ENCODE data around the gene GJA3.

Gene GJA3

GRCh38 chr13:20151016-20151415, 9.8 kb downstream of the GJA3 start:
- no peak for DNase-seq (ENCODE audit: low read depth, low spot score)

GRCh38 chr13:20150561-20150960, 10.3 kb downstream of the GJA3 start:
- DNase-seq (ENCODE audit: low read depth, low spot score), result no peak

DNA sequence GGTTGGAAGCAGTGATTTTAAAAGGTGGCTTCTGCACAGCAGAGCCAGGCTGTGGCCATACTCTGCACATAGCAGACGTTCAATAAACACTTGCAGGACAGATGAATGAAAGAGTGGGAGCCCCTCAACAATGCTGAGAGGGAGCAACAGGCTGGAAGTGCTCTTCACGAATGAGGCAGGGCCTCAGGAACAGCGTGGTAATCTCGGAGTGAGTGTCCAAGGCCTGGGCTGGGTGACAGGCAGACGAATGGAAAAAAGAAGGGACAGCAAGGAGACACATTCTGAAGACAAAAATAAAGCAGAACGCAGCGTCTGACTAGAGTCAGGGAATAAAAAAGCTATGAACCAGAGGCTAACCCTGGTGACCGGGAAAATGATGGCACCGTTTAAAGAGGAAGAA, 11.1 kb downstream of the GJA3 start:
- DNase-seq (ENCODE audit: low read depth, low spot score), result no peak

- no peak for DNase-seq (ENCODE audit: low read depth, low spot score)
Measured at GRCh38 chr13:20148501-20149183, 12.2 kb downstream of the GJA3 start.

DNA sequence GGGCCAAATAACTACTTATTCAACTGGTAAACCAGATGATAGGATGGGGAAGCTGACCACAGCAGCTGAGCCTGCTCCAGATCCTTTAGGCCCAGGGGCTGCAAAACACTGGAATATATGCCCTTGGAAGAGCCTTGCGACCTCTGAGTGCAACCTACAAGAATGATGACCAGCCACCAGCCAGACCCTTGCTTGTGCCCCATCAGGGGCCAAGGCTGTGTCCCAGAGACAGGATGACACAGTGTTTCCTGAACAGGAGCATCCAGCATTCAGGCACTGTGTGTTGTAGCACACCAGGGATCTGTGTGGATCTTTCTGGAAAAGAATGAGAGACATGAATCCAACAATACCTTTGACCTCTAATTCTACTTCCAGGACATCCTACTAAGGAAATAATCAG, 14.5 kb downstream of the GJA3 start:
- DNase-seq (ENCODE audit: low read depth, low spot score), result no peak

GRCh38 chr13:20145521-20145920, 15.3 kb downstream of the GJA3 start:
- DNase-seq (ENCODE audit: low read depth, low spot score), result no peak

DNA sequence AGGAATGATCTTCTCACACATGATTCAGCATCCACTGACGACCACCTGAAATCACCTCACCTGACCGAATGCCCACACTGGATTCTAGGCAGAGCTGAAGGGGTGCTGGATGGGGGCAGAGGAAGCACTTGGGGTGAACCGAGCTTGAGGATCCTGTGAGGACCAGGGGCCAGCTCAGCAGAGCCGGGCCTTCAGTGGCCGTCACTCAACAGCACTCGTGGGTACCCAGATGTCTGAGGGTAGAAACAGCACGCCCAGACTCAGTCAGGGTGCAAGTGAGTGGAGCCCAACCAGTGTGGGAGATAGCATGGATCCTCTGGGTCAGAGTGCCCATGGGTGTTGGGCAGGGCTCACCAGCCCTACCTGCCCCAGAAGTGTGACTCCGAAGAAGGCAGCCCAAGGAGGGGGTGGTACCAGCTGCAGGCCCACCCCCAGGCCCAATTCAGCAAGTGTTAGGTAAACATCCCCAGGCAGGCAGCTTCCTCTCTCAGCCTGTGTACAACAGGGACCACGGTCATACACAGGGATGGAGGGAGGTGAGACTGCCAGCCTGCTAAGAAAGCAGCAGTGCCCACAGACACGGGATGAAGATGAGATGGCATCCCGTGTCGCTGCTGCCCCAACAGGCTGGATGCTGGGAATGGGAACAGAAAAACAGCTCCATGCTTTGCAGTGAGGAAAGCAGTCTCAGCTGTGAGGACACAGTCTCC, 16.6 kb downstream of the GJA3 start:
- no peak for DNase-seq (ENCODE audit: low read depth, low spot score)

DNA sequence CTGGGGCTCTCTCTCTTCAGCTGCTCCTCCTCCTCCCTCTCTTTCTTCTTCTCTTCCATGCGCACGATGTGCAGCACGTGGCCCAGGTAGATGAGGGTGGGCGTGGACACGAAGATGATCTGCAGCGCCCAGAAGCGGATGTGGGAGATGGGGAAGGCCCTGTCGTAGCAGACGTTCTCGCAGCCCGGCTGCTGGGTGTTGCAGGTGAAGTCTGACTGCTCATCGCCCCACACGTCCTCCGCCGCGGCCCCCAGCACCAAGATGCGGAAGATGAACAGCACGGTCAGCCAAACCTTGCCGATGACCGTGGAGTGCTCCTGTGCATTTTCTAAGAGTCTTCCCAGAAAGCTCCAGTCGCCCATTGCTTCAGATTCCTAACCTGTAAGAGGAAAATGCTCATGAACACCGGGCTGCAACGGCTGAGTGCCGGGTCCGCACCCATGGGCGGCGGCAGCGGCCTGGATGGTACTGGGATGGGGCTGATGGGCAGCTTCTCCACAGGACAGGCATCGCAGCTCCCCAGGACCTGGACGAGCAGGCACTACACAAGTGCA, 17.8 kb downstream of the GJA3 start:
- DNase-seq (ENCODE audit: low read depth, low spot score), result no peak

DNA sequence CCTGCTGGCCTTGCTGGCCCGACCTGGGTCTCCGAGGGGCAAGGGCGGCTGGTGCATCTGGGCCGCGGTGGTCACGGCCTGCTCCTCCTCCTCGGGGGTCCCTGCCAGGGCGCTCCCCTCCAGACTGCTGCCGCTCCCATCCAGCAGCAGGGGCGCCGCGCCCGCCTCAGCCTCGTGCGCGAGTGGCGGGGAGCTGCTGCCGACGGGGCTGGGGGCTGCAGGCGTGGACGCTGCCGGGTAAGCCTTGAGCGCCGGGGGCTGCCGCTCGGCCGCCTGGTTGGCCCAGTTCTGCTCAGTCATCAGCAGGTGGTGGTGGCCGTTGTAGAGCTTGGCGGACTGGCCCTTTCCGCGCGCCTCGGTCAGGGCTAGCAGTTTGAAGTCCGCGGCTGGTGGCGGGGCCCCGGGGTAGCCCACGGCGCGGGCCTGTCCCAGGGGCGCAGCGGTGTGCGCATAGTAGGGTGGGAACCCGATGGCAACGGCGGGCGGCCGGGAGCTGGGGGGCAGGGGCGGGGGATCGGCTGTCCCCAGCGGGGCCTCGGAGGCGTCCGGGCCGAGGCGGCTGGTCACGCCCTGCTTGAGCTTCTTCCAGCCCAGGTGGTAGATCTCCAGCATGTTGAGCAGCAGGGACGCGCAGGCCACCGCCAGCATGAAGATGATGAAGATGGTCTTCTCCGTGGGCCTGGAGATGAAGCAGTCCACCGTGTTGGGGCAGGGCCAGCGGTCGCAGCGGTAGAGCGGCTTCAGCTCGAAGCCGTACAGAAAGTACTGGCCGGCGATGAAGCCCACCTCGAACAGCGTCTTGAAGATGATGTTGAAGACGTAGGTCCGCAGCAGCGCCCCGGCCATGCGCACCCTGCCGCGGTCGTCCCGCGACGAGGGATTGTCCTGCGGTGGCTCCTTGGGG, 18.6 kb downstream of the GJA3 start:
- no peak for DNase-seq (ENCODE audit: low read depth, low spot score)

GRCh38 chr13:20141238-20142022, 19.4 kb downstream of the GJA3 start:
- DNase-seq (ENCODE audit: low read depth, low spot score), result no peak

- no peak for DNase-seq (ENCODE audit: low read depth, low spot score)
Measured at GRCh38 chr13:20140487-20140886, 20.4 kb downstream of the GJA3 start.

GRCh38 chr13:20137875-20138274, 23.0 kb downstream of the GJA3 start:
- no peak for DNase-seq (ENCODE audit: low read depth, low spot score)

GRCh38 chr13:20136781-20137703, 23.8 kb downstream of the GJA3 start:
- DNase-seq (ENCODE audit: low read depth, low spot score), result no peak

DNA sequence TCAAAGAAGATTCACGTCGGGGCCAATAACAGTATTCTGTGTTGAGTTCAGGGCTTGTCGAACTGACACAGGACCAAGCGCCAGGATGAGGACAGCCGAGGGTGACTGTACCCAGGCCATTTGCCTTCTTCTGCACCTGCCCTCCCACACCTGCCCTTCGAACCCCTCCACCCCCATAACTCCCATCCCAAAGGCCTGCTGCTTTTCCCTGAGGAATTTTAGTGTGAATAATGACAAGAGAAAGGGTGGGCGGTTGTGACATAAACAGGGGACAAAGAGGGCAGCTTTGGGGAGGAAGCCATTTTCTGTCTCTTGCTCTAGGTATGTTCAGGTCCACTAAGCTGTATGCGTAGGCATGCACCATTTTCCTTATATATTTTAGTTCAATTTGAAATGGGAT, 26.1 kb downstream of the GJA3 start:
- DNase-seq (ENCODE audit: low read depth, low spot score), result no peak

- no peak for DNase-seq (ENCODE audit: low read depth, low spot score)
Measured at GRCh38 chr13:20132052-20132634, 28.7 kb downstream of the GJA3 start.

GRCh38 chr13:20131057-20131832, 29.6 kb downstream of the GJA3 start:
- no peak for DNase-seq (ENCODE audit: low read depth, low spot score)

GRCh38 chr13:20130652-20131051, 30.2 kb downstream of the GJA3 start:
- no peak for DNase-seq (ENCODE audit: low read depth, low spot score)

DNA sequence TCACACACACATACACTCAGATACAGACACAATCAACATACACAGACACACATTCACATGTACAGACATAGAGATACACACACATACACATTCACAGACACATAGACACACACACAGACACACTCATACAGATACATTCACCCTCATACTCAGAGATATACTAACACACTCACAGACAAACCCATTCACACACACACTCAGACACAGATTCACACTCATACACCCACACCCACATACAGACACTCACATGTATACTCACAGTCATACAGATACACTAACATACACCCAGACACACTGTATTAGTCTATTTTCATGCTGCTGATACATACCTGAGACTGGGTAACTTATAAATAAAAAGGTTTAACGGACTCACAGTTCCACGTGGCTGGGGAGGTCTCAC, 30.8 kb downstream of the GJA3 start:
- no peak for DNase-seq (ENCODE audit: low read depth, low spot score)

DNA sequence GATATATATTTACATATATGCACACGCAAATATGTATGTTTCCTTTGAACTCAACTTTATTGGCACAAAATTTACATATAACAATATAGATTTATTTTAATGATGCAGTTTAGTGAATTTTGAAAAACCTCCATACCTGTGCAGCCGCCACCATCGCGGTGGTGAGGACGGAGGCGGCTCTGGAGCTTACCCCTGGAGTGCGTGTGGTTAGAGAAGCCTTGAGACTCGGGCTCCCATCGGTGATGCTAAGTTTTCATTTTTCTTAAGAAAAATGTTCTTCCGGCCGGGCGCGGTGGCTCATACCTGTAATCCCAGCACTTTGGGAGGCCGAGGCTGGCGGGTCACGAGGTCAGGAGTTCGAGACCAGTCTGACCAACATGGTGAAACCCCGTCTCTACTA, 31.8 kb downstream of the GJA3 start:
- DNase-seq (ENCODE audit: low read depth, low spot score), result no peak
